ENCODE data around the gene ARV1.
"Not testable (repeated sequence)": the region's sequence is repeated elsewhere in the genome, so short reads cannot be mapped to it uniquely, and the experiment has no call there.

ARV1 gene

DNA sequence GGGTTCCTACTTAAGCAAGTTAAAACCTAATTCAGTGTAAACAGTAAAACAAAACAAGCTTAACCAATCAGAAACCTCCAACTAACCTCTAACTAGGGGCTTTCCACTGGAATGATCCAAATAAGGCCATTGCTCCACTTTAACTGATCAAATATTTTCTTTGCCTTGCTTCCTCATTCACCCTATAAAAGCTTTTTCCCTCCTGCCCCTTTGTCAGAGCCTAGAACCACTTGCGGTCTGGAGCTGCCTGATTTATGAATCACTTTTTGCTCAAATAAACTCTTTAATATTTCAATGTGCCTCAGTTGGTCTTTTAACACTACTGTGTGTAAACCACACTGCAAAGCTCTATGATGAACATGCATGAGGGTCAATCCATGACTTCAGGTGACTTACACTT, 65.7 kb downstream of the ARV1 start:
- no peak for DNase-seq

DNA sequence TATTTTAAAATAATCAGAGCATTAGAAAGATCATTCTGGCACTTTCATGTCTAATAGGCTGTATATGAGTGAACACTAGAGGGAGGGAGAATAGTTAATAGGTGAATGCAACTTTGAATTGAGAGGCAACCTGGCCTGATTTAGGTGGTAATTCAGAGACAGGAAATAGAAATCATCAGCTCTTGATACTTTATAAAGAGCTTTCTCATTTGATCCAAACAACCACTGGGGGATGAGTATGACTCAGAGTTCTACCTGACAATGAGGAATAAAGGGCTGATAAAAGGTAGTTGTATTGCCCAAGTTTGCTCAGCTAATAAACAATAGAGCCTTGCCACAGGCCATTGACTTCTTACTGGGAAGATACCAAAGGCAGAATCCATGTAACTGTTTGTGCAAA, 66.4 kb downstream of the ARV1 start:
- DNase-seq, result no peak

DNA sequence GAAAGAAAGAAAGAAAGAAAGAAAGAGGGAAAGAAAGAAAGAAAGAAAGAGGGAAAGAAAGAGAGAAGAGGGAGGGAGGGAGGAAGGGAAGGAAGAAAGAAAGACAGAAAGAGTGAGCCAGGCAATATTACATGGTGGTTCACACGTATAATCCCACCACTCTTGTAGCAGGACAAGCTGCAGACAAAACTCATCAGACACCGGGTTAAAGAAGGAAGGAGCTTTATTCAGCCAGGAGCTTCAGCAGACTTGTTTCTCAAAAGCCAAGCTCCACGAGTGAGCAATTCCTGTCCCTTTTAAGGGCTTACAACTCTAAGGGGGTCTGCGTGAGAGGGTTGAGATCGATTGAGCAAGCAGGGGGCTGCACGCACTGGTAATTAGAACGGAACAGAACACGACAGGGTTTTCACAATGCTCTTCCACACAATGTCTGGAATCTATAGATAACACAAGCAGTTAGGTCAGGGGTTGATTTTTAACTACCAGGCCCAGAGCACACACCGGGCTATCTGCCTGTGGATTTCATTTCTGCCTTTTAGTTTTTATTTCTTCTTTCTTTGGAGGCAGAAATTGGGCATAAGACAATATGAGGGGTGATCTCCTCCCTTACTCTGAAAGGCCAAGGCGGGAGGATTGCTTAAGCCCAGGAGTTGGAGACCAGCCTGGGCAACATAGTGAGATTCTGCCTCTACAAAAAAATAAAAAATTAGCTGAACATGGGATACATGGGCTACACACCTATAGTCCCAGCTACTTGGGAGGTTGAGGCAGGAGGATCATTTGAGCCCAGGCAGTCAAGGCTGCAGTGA, 67.2 kb downstream of the ARV1 start:
- DNase-seq, result not testable (repeated sequence)

DNA sequence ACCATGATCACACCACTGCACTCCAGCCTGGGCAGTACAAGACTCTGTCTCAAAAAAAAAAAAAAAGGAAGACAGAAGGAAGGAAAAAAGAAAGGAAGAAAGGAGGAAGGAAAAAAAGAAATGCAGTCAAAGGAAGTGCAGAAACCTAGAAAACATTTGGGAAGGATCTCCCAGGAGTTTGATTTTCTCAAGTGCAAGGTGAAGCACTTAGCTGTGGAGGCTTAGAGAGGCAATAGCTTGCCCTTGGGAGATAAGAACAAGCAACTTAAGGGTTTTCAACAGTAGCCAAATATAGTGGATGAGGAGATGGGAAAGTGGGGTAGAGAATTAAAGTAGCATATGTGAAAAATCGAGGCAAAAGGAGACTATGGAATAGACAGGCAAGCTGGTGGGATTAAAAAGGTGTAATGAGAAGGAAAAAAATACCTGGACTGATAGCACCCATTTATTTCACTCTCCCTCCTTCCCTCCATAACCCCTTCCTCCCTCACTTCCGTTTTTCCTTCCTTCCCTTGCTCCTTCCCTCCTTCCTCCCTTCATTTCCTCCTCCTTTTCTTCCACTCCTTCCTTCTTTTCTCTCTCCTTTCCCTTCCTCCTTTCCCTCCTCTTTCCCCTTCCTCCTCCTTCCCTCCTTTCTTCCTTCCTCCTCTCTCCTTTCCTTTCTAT, 68.0 kb downstream of the ARV1 start:
- no peak for DNase-seq

DNA sequence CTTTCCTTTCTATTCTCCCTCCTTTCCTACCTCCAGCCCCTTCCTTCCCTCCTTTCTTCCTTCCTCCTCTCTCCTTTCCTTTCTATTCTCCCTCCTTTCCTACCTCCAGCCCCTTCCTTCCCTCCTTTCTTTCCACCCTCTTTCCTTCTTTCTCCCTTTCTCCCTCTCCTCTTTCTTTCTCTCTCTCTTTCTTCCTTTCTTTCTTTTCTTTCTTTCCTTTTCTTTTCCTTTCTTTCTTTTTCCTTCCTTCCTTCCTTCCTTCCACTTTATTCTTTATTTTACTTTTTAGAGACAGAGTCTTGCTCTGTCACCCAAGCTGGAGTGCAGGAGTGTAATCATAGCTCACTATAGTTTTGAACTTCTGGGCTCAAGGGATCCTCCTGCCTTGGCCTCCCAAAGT, 68.6 kb downstream of the ARV1 start:
- not testable (repeated sequence) for DNase-seq

DNA sequence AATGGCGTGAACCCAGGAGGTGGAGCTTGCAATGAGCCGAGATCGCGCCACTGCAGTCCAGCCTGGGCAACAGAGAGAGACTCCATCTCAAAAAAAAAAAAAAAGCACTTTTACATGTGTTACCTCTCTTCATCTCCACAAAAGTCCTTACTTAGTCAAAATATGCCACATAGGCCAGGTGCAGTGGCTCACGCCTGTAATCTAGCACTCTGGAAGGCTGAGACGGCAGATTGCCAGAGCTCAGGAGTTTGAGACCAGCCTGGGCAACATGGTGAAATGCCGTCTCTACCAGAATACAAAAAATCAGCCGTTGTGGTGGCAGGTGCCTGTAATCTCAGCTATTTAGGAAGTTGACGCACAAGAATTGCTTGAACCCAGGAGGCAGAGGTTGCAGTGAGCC, 69.5 kb downstream of the ARV1 start:
- DNase-seq, result not testable (repeated sequence)

DNA sequence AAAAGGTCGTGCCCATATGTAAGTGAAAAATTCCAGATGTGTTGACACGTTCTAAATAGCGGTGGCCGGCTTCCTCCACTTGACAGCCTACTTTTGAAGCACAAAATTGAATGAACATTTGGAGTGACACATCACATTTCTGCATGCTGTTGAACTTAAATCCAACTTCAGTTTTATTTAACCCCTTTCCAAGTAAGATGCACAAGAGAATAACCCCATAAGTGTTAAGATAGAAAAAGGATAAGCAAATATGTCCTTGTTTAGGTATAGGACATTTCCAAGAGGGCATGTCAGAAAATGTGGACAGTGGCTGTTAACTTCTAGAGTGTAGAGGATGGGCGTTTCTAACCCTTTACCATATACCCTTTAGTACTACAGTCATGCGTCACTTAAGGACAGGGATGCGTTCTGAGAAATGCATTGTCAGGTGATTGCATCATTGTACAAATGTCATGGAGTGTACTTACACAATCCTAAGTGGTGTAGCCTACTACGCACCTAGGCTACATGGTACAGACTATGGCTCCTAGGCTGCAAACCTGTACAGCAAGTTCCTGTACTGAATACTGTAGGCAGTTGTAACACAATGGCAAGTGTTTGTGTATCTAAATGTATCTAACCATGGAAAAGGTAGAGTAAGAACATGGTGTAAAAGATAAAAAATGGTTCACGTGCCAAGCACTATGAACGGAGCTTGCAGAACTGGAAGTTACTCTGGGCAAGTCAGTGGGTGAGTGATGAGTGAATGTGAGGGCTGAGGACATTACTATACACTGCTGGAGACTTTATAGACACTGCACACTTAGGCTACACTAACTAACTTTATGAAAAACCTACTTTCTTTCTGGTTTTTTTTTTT, 70.5 kb downstream of the ARV1 start:
- DNase-seq, result no peak
